IMR-90 (cell line): Measurements from ENCODE around the gene FMR1. TPM values are rescaled to one million over a fixed set of nuclear protein-coding genes. Genes with fewer than 3 reads are reported as not detected.

ENCODE experiments used
- ATAC-seq: fragments of 200-7000 bp; cut with Tn5 transposase; 2 replicates; pipeline ENCODE4 v1.9.1; 2020; ENCODE audit warnings: low read depth, mild to moderate bottlenecking, moderate library complexity
- BruUV-seq: library from RNA; stranded (reverse); fragments of 400-500 nt; replicated peaks from 2 replicates; lab custom pipeline; 2021; lab: Mats Ljungman, UMichigan
- CTCF ChIA-PET: fragments of 300-600 bp; formaldehyde crosslinking; extraction: SDS; loops from one replicate; lab custom pipeline; 2021; ENCODE audit warnings: antibody characterized with exemption; lab: Yijun Ruan, JAX
- POLR2A ChIA-PET: fragments of 300-600 bp; sonication (Branson Sonifier 250); formaldehyde crosslinking; loops from one replicate; lab custom pipeline; 2022; ENCODE audit warnings: antibody characterized with exemption; ENCODE audit not compliant: unreplicated experiment; lab: Charles Lee
- DNase-seq: peaks from one replicate; pipeline ENCODE4 v3.0.0; 2013
- H2AFZ ChIP-seq: replicated peaks from 2 replicates; pipeline ENCODE3; 2013; ENCODE audit warnings: low read length, mild to moderate bottlenecking; ENCODE audit not compliant: poor library complexity
- H2AK5ac ChIP-seq: 2 replicates; pipeline ENCODE4 v1.6.1; 2013; ENCODE audit warnings: low read depth, low read length, inconsistent platforms
- H2AK9ac ChIP-seq: replicated peaks from 2 replicates; pipeline ENCODE3; 2013; ENCODE audit warnings: mild to moderate bottlenecking, low read depth, low read length, moderate library complexity; ENCODE audit not compliant: poor library complexity
- H2BK120ac ChIP-seq: 2 replicates; pipeline ENCODE4 v1.6.1; 2013; ENCODE audit warnings: low read depth, low read length, inconsistent platforms
- H2BK15ac ChIP-seq: 3 replicates; pipeline ENCODE4 v1.6.1; 2013; ENCODE audit warnings: low read depth, low read length, inconsistent platforms
- H2BK20ac ChIP-seq: 2 replicates; pipeline ENCODE4 v1.6.1; 2013; ENCODE audit warnings: low read depth, mild to moderate bottlenecking, inconsistent platforms, low read length, moderate library complexity
- H2BK5ac ChIP-seq: 2 replicates; pipeline ENCODE4 v1.6.1; 2013; ENCODE audit warnings: mild to moderate bottlenecking, low read depth, low read length, inconsistent platforms; ENCODE audit not compliant: poor library complexity, severe bottlenecking
- H3K14ac ChIP-seq: replicated peaks from 2 replicates; pipeline ENCODE4 v1.6.1; 2013; ENCODE audit warnings: low read depth, low read length, inconsistent platforms
- H3K18ac ChIP-seq: 2 replicates; pipeline ENCODE4 v1.6.1; 2013; ENCODE audit warnings: low read depth, low read length, control low read depth
- H3K23ac ChIP-seq: 2 replicates; pipeline ENCODE4 v1.6.1; 2013; ENCODE audit warnings: low read depth, low read length, inconsistent platforms
- H3K27ac ChIP-seq: 2 replicates; pipeline ENCODE4 v1.5.1; 2013; ENCODE audit warnings: mild to moderate bottlenecking, control low read depth, low read length; ENCODE audit not compliant: insufficient read depth
- H3K27me3 ChIP-seq: 2 replicates; pipeline ENCODE4 v1.6.1; 2013; ENCODE audit warnings: low read length; ENCODE audit not compliant: control insufficient read depth, insufficient read depth
- H3K36me3 ChIP-seq: 2 replicates; pipeline ENCODE4 v1.6.1; 2013; ENCODE audit warnings: low read length, mixed read lengths; ENCODE audit not compliant: control insufficient read depth, insufficient read depth
- H3K4ac ChIP-seq: 2 replicates; pipeline ENCODE4 v1.6.1; 2013; ENCODE audit warnings: low read depth, low read length, inconsistent platforms
- H3K4me1 ChIP-seq: 2 replicates; pipeline ENCODE4 v1.6.1; 2013; ENCODE audit warnings: low read length, mixed read lengths; ENCODE audit not compliant: control insufficient read depth, insufficient read depth
- H3K4me2 ChIP-seq: 2 replicates; pipeline ENCODE4 v1.6.1; 2013; ENCODE audit warnings: low read depth, mild to moderate bottlenecking, control low read depth, low read length, moderate library complexity
- H3K4me3 ChIP-seq: 2 replicates; pipeline ENCODE4 v1.5.1; 2013; ENCODE audit warnings: low read depth, mild to moderate bottlenecking, control low read depth, low read length, moderate library complexity; ENCODE audit not compliant: insufficient read depth
- H3K56ac ChIP-seq: 2 replicates; pipeline ENCODE4 v1.6.1; 2013; ENCODE audit warnings: low read length, inconsistent platforms; ENCODE audit not compliant: insufficient read depth; ENCODE audit errors: extremely low read depth
- H3K79me1 ChIP-seq, 2 experiments: 2 replicates each; pipeline ENCODE4 v1.6.1; 2013; ENCODE audit warnings: low read length in 2 of 2, inconsistent platforms in 1 of 2, low read depth in 1 of 2
- H3K9ac ChIP-seq: 2 replicates; pipeline ENCODE4 v1.6.1; 2013; ENCODE audit warnings: low read depth, low read length, control low read depth
- H3K9me1 ChIP-seq: 2 replicates; pipeline ENCODE4 v1.6.1; 2013; ENCODE audit warnings: low read length, inconsistent platforms; ENCODE audit not compliant: insufficient read depth
- H3K9me3 ChIP-seq: 2 replicates; pipeline ENCODE4 v1.6.1; 2013; ENCODE audit warnings: low read length; ENCODE audit not compliant: control insufficient read depth, insufficient read depth
- H4K20me1 ChIP-seq: 2 replicates; pipeline ENCODE4 v1.6.1; 2013; ENCODE audit warnings: low read length, inconsistent platforms; ENCODE audit not compliant: insufficient read depth
- H4K5ac ChIP-seq: 2 replicates; pipeline ENCODE4 v1.6.1; 2013; ENCODE audit warnings: mild to moderate bottlenecking, low read depth, low read length, control low read depth
- H4K8ac ChIP-seq, 2 experiments: 2 replicates each; pipeline ENCODE4 v1.6.1; 2013; ENCODE audit warnings: low read depth in 2 of 2, low read length in 2 of 2, control low read depth in 1 of 2, inconsistent platforms in 1 of 2
- H4K91ac ChIP-seq: 2 replicates; pipeline ENCODE4 v1.6.1; 2013; ENCODE audit warnings: low read depth, low read length, inconsistent platforms; ENCODE audit not compliant: insufficient read depth
- MAZ ChIP-seq: IDR thresholded peaks from 2 replicates; pipeline ENCODE4 v1.6.1; 2012; ENCODE audit warnings: low read depth, mild to moderate bottlenecking, low read length, improper control_type of control experiment, moderate library complexity, borderline replicate concordance
- WGBS, 2 experiments: methylation state at CpG; one replicate each; pipeline versions ENCODE4 v1.1.5 to v1.1.7; 2013; ENCODE audit warnings: missing lambda C conversion rate in 2 of 2; ENCODE audit not compliant: insufficient read length in 1 of 2; ENCODE audit errors: extremely low coverage in 2 of 2; 5-methylcytosine and 5-hydroxymethylcytosine counted together
- dilution Hi-C: fragments of 300-500 bp; cut with HindIII; formaldehyde crosslinking; loops from one replicate; pipeline ENCODE4 v1.14.3; 2018; ENCODE audit warnings: low sequenced_read_pairs; ENCODE audit not compliant: unreplicated experiment
- in situ Hi-C: fragments of 300-500 bp; cut with MboI; formaldehyde crosslinking; loops from 3 replicates; pipeline ENCODE4 v1.14.3; 2019; ENCODE audit warnings: low sequenced_read_pairs, inconsistent platforms, mixed read lengths
- intact Hi-C: fragments of 100-400 bp; cut with micrococcal nuclease; formaldehyde crosslinking; loops from 2 replicates; pipeline ENCODE4 v1.10.0; 2022
- polyA plus RNA-seq, 3 experiments: library from polyadenylated mRNA; depleted of rRNA; stranded (reverse); fragments of >200 nt; gene quantifications; 2 replicates each; pipeline ENCODE4 v1.2.3, GENCODE V29; 2012; ENCODE audit warnings: low replicate concordance in 1 of 3
- total RNA-seq: library from RNA; depleted of rRNA; stranded (reverse); fragments of >200 nt; gene quantifications from 2 replicates; pipeline ENCODE4 v1.2.3, GENCODE V29; 2012

FMR1 gene
- total and polyA plus RNA-seq, 2 of the 4 experiments (the other 2 are of a cell fraction) = 12.2 to 17.6 TPM

DNA sequence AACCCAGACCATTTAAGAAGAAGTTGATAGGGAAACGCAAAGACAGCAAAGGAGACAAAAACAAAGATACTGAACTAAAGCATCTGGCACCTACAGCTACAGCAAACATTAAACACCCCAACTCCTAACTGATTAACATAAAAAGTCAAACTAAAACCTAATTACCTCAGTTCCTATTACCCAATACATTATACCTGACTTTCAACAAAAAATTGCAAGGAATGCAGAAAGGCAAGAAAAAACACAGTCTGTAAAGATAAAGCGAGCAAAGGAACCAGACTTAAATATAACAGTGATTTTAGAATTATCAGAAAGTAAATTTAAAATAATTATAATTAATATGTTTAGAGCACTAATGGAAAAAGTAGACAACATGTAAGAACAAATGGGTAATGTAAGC is 9.4 kb upstream of the FMR1 start:
- Histone ChIP-seq H2BK120ac (no peak overlapping the region), H4K8ac (no peak overlapping the region), H4K20me1 (no peaks in the 10 kb centered on the region), H3K23ac (no peak overlapping the region), H3K27me3 (no peaks in the 10 kb centered on the region), H3K27ac (no peak overlapping the region), H2BK15ac (no peak overlapping the region), H2BK20ac (no peak overlapping the region), H3K79me1 (no peaks in the 10 kb centered on the region), H4K91ac (no peak overlapping the region), H2AK5ac (no peak overlapping the region), H4K5ac (no peak overlapping the region), H3K9ac (no peak overlapping the region), H3K4me2 (no peak overlapping the region), H3K36me3 (no peaks in the 10 kb centered on the region), H2AK9ac (no peak overlapping the region), H3K9me1 (no peaks in the 10 kb centered on the region), H3K18ac (no peak overlapping the region), H3K56ac (no peak overlapping the region), H3K9me3 (0 out of 2 replicates have a peak, but pooled peaks cover under 1% of the 10 kb centered on the region), H2BK5ac (no peak overlapping the region), H3K4me3 (no peak overlapping the region), H3K14ac (no peak overlapping the region), H2AFZ (no peak overlapping the region), H3K4ac (no peak overlapping the region), H3K4me1 (no peaks in the 10 kb centered on the region)
- DNase-seq (no peak), ATAC-seq (no peak)
- in situ Hi-C loops (no loop called here), dilution Hi-C loops (no loop called here), intact Hi-C loops (no loop called here)
- CTCF ChIA-PET = no interaction called here
- no TSS peak for BruUV-seq
- TF ChIP-seq MAZ = no peak
- POLR2A ChIA-PET = no interaction called here
- no CpG with 5 or more reads among the region's 2 CpGs for WGBS, 2 experiments
